Ovary (tissue), 9 donors: ENCODE results near the gene LRRTM3. TPM values are rescaled to one million over a fixed set of nuclear protein-coding genes. Genes with fewer than 3 reads are reported as not detected.

Source experiments
- DNase-seq, 5 donors: peaks; one replicate each; pipeline ENCODE4 v3.0.0-alpha.2; 2019 to 2020
- H3K27ac ChIP-seq, 2 donors: fragments of 200-600 bp; one replicate each; pipeline versions ENCODE4 v1.5.1 to v1.8.0; 2019 to 2022
- H3K27me3 ChIP-seq: fragments of 200-600 bp; one replicate; pipeline ENCODE4 v1.8.0; 2022
- H3K36me3 ChIP-seq: fragments of 200-600 bp; sonication (generic); one replicate; pipeline ENCODE4 v1.5.1; 2019
- H3K4me1 ChIP-seq: one replicate; pipeline ENCODE4 v1.8.1; 2013; ENCODE audit warnings: mild to moderate bottlenecking, moderate library complexity; ENCODE audit not compliant: insufficient read depth
- H3K4me3 ChIP-seq: fragments of 200-600 bp; sonication (generic); one replicate; pipeline ENCODE4 v1.5.1; 2017
- H3K9me3 ChIP-seq, 2 donors: fragments of 200-600 bp in 1 of 2; sonication (generic) in 1 of 2; one replicate each; pipeline versions ENCODE4 v1.5.1 to v1.8.1; 2013 to 2019; ENCODE audit warnings: mild to moderate bottlenecking in 1 of 2, moderate library complexity in 1 of 2
- CTCF ChIP-seq, 3 donors: fragments of 450-650 bp in 2 of 3; fragments of 200-600 bp in 1 of 3; IDR thresholded peaks; one replicate each; pipeline versions ENCODE4 v1.5.1 to v1.8.0; 2016 to 2022; ENCODE audit warnings: antibody characterized with exemption in 3 of 3, mild to moderate bottlenecking in 1 of 3
- EP300 ChIP-seq: sonication (generic); formaldehyde crosslinking; IDR thresholded peaks from one replicate; pipeline ENCODE4 v1.6.1; 2017; ENCODE audit warnings: antibody characterized with exemption
- POLR2A ChIP-seq: fragments of 450-650 bp; IDR thresholded peaks from one replicate; pipeline ENCODE4 v1.6.1; 2017; ENCODE audit warnings: antibody characterized with exemption, mild to moderate bottlenecking, moderate library complexity
- WGBS, 3 donors: extraction: QIAGEN DNeasy Blood & Tissue Kit in 1 of 3; methylation state at CpG; one replicate each; pipeline versions ENCODE4 v1.1.5 to v1.1.7; 2013 to 2017; 5-methylcytosine and 5-hydroxymethylcytosine counted together
- intact Hi-C, 4 donors: fragments of 100-400 bp; cut with DNase I; formaldehyde crosslinking; loops; one replicate each; pipeline versions ENCODE4 v1.11.0 to v1.15.1; 2022 to 2023
- polyA plus RNA-seq, 2 donors: library from polyadenylated mRNA; stranded (reverse); fragments of 200-250 nt in 1 of 2; fragments of 350-450 nt in 1 of 2; fragmentation: Illumina TruSeq in 1 of 2; extraction: RNeasy Lipid Tissue Mini Kit (QIAGEN cat#74804) in 1 of 2; gene quantifications; one replicate each; pipeline ENCODE4 v1.2.3, GENCODE V29; 2013 to 2014
- total RNA-seq, 7 donors: library from RNA; depleted of rRNA in 2 of 7; stranded (reverse); fragments of >200 nt in 2 of 7; fragmentation: NEBNext Ultra II Directional in 3 of 7; extraction: Animal tissue kit (Norgen Biotek cat#: 25700) in 3 of 7; gene quantifications; one replicate each; pipeline versions ENCODE4 v1.1.0 to v1.2.4, GENCODE V29; 2016 to 2023
- donor health status: DM: no; HTN: no; CAD: no; lungs with moderate emphysema.
- donor health status: DM: no; HTN: no; CAD: no.
- donor health status: Bipolar disorder and iron deficiency.
- donor health status: DM: yes; HTN: yes; CAD: no.
- donor health status: DM: no; HTN: no; CAD: no.
- donor health status: DM: yes; HTN: yes; CAD: no.

The LRRTM3 gene
- total and polyA plus RNA-seq, 9 donors: 0.33 to 5.9 (median 1.4) TPM

DNA sequence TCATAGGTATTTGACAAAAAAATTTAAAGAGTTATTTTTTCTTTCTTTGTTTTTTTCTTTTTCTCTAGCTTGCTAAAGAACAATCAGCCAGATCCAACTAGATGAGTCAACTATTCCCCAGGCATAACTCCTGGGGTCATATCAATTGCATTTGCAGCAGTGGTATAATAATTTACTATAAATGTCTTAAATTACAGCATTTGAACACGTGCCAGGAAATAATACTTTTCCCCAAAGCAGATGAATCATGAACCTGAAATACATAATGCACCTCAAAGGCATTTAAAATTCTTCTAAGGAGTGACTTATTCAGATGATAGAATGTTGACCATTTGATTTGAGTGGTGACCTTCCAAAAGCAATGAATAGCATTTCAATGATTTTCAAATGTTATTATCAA lies 190.1 kb downstream of the LRRTM3 start:
- H3K9me3 ChIP-seq: no peaks in the 10 kb centered on the region
- WGBS, 3 donors: 45 to 61% (median 47%) methylated on average over 1 of the region's 1 CpG
- H3K27me3 ChIP-seq: no peaks in the 10 kb centered on the region
- no peak for DNase-seq
- TF ChIP-seq EP300: no peak
- TF ChIP-seq CTCF (IDR thresholded peaks at IDR 0.05): no peak
- no peak for TF ChIP-seq POLR2A
- no peaks in the 10 kb centered on the region for H3K4me1 ChIP-seq
- no peak overlapping the region for H3K27ac ChIP-seq
- no peak overlapping the region for H3K4me3 ChIP-seq
- H3K36me3 ChIP-seq: no peaks in the 10 kb centered on the region
- intact Hi-C loops: no loop called here

- H3K9me3 ChIP-seq: no peaks in the 10 kb centered on the region
- H3K4me1 ChIP-seq: no peaks in the 10 kb centered on the region
- WGBS, 3 donors: 26 to 35% (median 34%) methylated on average over 1 of the region's 1 CpG
- no peak overlapping the region for H3K4me3 ChIP-seq
- no peak for DNase-seq
- no peak for TF ChIP-seq POLR2A
- TF ChIP-seq CTCF (IDR thresholded peaks at IDR 0.05): no peak
- TF ChIP-seq EP300: no peak
- H3K27ac ChIP-seq: no peak overlapping the region
- intact Hi-C loops: no loop called here
- H3K36me3 ChIP-seq: no peaks in the 10 kb centered on the region
- H3K27me3 ChIP-seq: no peaks in the 10 kb centered on the region
Measured at GRCh38 chr10:67119651-67120050, 193.8 kb downstream of the LRRTM3 start.

DNA sequence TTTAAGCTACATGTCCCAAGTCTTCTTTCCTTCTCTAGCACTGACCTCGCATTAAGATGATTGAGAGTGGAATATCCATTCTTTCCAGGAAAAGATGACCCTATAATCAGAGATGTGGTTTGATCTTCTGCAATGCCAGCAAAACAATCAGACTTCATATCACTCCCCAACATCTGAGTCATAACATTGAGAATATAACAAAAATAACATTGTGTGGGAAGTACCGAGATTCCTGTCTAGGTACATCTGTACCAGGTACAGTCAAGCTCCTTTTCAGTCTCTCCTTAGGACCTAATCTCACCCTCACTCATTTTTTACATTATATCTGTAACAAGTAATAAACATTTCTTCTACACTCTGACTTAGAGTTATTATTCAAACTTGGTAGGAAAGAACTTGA lies 201.6 kb downstream of the LRRTM3 start:
- Histone ChIP-seq H3K36me3 (no peaks in the 10 kb centered on the region), H3K4me1 (no peaks in the 10 kb centered on the region), H3K27ac (no peak overlapping the region), H3K4me3 (no peak overlapping the region), H3K9me3 (no peaks in the 10 kb centered on the region), H3K27me3 (no peaks in the 10 kb centered on the region)
- TF ChIP-seq POLR2A: no peak
- TF ChIP-seq CTCF (IDR thresholded peaks at IDR 0.05): no peak
- TF ChIP-seq EP300: no peak
- DNase-seq: no peak
- intact Hi-C loops: no loop called here
- 86 to 97% (median 93%) methylated on average over 2 of the region's 2 CpGs for WGBS, 3 donors

- WGBS, 3 donors: 73 to 80% (median 73%) methylated on average over 2 of the region's 2 CpGs
- Histone ChIP-seq H3K9me3 (no peaks in the 10 kb centered on the region), H3K36me3 (no peaks in the 10 kb centered on the region), H3K4me3 (no peak overlapping the region), H3K27ac (no peak overlapping the region), H3K27me3 (no peaks in the 10 kb centered on the region), H3K4me1 (no peaks in the 10 kb centered on the region)
- no peak for DNase-seq
- TF ChIP-seq CTCF (IDR thresholded peaks at IDR 0.05) (no peak), EP300 (no peak), POLR2A (no peak)
- intact Hi-C loops: no loop called here
Measured at GRCh38 chr10:67140641-67141040, 214.8 kb downstream of the LRRTM3 start.

- DNase-seq: no peak
- TF ChIP-seq POLR2A (no peak), EP300 (no peak), CTCF (IDR thresholded peaks at IDR 0.05) (no peak)
- Histone ChIP-seq H3K27ac (no peak overlapping the region), H3K36me3 (no peaks in the 10 kb centered on the region), H3K9me3 (no peaks in the 10 kb centered on the region), H3K4me3 (no peak overlapping the region), H3K27me3 (no peaks in the 10 kb centered on the region), H3K4me1 (no peaks in the 10 kb centered on the region)
- WGBS, 3 donors: 77 to 91% (median 79%) methylated on average over 6 of the region's 6 CpGs
- intact Hi-C loops: no loop called here
Measured at GRCh38 chr10:67141300-67141699, 215.5 kb downstream of the LRRTM3 start.
